ENCODE measurements around the gene UGGT1. TPM values are rescaled to one million over a fixed set of nuclear protein-coding genes. Genes with fewer than 3 reads are reported as not detected.
A peak's percentile ranks its signal among the peaks of the same experiment; 100 is the strongest.

Gene UGGT1
- total RNA-seq, 1 donor from 2014 or later = 28.6 TPM

- no peak for DNase-seq (ENCODE audit: low spot score)
Measured at GRCh38 chr2:128219891-128220290, 128.9 kb downstream of the UGGT1 start.

DNA sequence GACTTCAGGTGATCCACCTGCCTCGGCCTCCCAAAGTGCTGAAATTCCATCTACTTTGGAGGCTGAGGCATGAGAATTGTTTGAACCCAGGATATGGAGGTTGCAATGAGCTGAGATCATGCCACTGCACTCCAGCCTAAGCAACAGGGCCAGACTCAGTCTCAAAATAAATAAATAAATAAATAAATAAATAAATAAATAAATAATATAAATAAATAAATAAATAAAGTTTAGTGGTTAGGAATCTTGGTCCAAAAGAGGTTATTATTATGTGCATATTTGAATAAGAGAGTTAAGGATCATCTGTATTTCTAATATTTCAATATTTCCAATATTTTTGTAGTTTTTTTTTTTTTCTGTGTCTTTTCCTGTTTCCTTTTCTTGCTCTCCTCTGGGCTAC, 136.9 kb downstream of the UGGT1 start:
- no peak for DNase-seq (ENCODE audit: low spot score)

- no peak for DNase-seq (ENCODE audit: low spot score)
Measured at GRCh38 chr2:128228894-128229293, 137.9 kb downstream of the UGGT1 start.

- peak; percentile 69 for DNase-seq (ENCODE audit: low spot score)
Measured at GRCh38 chr2:128232965-128233789, 142.2 kb downstream of the UGGT1 start.

DNA sequence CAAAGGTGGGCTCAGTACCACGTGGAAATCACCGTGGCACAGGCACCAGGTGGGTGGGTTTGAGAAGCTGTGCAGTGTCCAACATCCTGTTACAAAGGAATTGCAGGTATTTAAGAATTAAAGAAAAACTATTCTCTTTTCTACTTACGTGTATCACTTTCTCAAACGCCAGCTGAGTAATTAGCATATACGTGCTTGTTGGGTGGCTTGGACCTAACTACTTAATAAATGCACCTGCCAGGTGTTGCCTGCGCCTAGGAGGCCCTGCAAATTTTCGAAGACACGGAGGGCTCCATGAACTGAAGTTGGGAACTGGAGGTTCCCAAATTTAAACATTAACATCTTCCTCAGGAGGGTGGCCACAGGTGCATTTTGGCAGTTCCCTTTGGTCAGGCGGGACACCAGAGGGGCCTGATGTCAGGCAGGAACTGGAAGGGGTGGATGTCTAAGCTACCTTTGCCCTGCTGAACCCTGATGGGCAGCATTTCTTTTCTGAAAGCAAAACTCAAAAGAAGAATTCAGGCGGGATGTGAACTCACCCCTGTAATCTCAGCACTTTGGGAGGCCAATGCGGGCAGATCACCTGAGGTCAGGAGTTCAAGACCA, 142.9 kb downstream of the UGGT1 start:
- no peak for DNase-seq (ENCODE audit: low spot score)

DNA sequence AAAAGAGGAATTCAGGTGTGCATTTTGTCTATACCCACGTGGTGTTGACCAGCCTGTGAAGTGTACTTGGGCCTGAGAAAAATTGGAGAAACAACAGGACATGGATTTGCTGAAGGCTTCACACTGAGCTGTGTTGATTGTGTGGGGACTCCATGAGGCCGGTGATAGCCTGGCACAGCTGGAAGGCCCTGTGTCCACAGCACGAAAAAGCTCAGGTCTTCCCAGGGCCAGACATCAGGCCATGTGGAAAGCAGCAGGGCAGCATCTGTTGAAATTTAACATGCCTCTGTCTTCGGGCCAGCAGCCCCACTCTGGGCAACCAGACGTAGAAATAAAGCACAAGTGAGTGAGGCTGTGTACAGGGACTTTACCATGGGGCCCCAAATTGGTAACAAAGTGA, 143.6 kb downstream of the UGGT1 start:
- no peak for DNase-seq (ENCODE audit: low spot score)

DNA sequence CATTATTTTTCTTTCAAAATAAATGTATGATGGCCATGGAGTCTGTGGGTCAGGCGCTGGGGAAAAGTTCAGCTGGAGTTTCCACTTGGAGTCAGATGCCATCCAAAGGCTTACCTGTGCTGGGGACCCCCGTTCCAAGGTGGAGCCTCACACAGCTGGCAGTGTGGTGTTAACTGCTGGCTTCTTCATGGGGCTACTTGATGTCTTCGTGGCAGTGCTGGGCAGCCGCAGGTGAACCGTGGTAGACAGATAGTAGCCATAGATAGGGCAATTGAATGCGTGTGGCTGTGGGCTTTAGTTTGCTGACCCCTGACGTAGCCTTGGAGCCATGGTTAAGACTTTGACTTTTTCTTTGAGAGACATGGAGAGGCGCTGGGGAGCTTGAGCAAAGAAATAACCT, 144.6 kb downstream of the UGGT1 start:
- DNase-seq (ENCODE audit: low spot score) = no peak

GRCh38 chr2:128236491-128237035, 145.6 kb downstream of the UGGT1 start:
- peak; percentile 50 for DNase-seq (ENCODE audit: low spot score)

DNA sequence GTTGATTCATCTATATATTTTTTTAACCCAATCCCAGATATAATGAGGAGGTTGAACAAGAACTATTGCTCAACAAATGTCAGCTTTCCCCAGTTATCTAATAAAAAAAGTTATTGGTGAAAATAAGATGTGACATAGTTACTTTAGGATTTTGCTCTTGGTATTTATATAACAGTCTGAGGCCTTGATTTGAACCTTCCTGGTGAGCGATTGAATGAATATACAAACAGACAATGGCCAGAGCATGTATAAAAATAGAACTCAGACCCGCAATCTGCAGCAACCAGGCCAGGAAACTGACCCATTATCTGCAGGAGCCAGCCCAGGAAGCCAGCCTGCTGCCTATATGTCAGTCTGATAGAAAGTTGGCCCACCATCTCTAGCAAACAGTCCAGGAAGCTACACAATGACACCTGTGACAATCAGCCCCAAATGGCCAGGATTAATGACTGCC, 146.1 kb downstream of the UGGT1 start:
- no peak for DNase-seq (ENCODE audit: low spot score)

GRCh38 chr2:128237911-128238697, 147.1 kb downstream of the UGGT1 start:
- no peak for DNase-seq (ENCODE audit: low spot score)

DNA sequence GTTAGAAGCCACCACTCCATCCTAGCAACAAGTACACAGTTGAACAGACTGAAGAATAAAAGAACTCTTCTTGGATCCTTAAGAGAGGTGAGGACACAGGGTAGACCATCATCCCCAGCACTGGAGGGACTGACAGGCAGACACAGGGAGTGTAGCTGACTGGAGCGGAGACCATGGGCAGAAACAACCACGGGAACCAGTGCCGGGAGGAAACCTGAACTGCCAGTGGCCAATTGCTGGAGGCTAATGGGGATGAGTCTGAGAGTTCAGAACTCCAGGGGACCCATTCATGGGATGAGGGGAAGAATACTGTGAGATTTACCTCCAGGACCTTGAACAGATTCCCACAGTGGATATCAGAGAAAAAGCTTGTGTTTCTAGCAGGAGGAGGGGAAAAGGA, 150.9 kb downstream of the UGGT1 start:
- DNase-seq (ENCODE audit: low spot score) = no peak

Other genes starting within 250 kb of the UGGT1 start
- 13.5 TPM for gene POLR2D, start 233.0 kb upstream of the UGGT1 start, total RNA-seq (ENCODE audit: insufficient read depth, low replicate concordance)
- gene AMMECR1L, start 205.2 kb upstream of the UGGT1 start, total RNA-seq (ENCODE audit: insufficient read depth, low replicate concordance) = 11.6 TPM
- 0.72 TPM for gene SAP130, start 63.1 kb upstream of the UGGT1 start, total RNA-seq (ENCODE audit: insufficient read depth, low replicate concordance)
- 23.6 TPM for gene HS6ST1, start 227.7 kb downstream of the UGGT1 start, total RNA-seq (ENCODE audit: insufficient read depth, low replicate concordance)

Data from umbilical cord (tissue), 2 donors.